Stimulated activated CD4-positive, alpha-beta T cell treated with anti-CD3 and anti-CD28 coated beads, Interleukin-1b, Interleukin-23, amount 100 ng/mL, for 4 hours (primary cell): ENCODE measurements around the gene PDC.
"Not testable (repeated sequence)": the region's sequence is repeated elsewhere in the genome, so short reads cannot be mapped to it uniquely, and the experiment has no call there.

ENCODE experiments used
- DNase-seq, 2 donors: peaks; one replicate each; pipeline ENCODE4 v3.0.0-alpha.2; 2020; ENCODE audit warnings: low read depth in 2 of 2

The PDC gene

GRCh38 chr1:186401446-186401845, 59.5 kb downstream of the PDC start:
- not testable (repeated sequence) for DNase-seq
